GM19438 (cell line): Measurements from ENCODE around the gene TPP2.
A peak's percentile ranks its signal among the peaks of the same experiment; 100 is the strongest.

Experiments used
- ATAC-seq: cut with Tn5 transposase; IDR thresholded peaks from one replicate; pipeline ENCODE4 v1.9.1; 2021; ENCODE audit warnings: low read depth; ENCODE audit not compliant: unreplicated experiment

TPP2 gene

GRCh38 chr13:102593466-102593865 lies 3.3 kb upstream of the TPP2 start:
- no peak for ATAC-seq

DNA sequence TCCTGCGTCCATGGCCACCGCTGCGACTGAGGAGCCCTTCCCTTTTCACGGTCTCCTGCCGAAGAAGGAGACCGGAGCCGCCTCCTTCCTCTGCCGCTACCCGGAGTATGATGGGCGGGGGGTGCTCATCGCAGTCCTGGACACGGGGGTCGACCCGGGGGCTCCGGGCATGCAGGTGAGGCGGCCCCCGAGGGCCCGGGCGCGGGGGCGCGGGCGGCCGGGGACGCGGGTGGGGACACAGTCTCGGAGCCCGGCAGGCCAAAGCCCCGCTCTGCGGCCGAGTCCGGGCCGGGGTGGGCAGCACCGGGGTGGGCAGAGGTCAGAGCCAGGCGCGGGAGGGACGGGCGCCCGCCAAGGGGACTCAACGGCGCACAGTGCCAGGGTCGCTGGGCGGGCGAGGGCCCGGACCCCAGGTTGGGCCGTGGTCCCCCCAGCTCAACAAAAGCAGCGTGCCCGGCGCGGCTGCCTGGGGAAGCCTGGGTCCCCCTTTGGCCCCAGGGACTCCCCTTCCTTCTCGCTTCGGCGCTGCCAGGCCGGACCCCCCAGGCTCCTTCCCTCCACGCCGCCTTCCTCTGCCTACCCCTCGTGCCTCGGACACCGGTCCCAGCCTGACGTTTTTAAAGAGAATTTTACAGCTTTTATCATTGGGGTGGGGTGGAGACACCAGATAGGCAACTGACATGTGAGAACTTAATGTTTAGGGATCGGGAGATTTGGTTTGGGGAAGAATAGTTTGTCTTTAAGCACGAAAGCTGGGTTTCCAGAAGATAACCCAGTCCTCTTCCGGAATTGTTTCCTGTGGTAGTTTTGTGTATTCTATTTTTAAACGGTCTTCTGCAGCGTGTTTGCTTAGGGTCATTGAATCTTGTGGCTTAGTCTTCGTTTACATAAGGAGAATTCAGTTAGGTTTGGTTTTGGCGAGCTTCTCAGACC lies 509 bp downstream of the TPP2 start:
- ATAC-seq, result peak; percentile 34

GRCh38 chr13:102598061-102598460 lies 1.3 kb downstream of the TPP2 start:
- ATAC-seq, result no peak

DNA sequence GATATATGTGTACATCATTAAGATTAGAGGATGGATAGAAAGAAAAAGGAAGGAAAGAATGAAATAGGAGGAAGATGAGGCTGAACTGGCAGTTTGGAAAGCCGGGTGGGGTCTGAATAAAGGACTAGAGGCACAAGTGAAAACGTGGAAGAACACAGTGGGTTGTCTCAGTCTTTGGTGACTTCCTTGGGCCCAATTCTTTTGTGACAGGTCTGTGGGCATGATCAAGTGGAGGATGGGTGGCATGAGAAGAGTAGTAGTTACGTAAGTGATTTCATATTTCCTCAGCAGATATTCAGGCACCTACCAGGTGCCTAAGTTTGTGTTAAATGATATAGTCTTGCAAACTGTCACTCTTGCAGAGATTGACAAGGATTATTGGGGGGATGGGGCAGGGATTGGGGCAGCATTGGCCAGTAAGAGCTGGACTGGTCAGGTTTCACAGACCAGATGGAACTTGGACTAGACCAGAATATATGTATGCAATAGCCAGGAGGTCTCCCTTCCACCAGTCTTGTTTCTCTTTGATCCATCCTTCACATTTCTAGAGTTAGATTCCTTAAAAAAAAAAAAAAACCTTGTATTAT lies 2.7 kb downstream of the TPP2 start:
- no peak for ATAC-seq

DNA sequence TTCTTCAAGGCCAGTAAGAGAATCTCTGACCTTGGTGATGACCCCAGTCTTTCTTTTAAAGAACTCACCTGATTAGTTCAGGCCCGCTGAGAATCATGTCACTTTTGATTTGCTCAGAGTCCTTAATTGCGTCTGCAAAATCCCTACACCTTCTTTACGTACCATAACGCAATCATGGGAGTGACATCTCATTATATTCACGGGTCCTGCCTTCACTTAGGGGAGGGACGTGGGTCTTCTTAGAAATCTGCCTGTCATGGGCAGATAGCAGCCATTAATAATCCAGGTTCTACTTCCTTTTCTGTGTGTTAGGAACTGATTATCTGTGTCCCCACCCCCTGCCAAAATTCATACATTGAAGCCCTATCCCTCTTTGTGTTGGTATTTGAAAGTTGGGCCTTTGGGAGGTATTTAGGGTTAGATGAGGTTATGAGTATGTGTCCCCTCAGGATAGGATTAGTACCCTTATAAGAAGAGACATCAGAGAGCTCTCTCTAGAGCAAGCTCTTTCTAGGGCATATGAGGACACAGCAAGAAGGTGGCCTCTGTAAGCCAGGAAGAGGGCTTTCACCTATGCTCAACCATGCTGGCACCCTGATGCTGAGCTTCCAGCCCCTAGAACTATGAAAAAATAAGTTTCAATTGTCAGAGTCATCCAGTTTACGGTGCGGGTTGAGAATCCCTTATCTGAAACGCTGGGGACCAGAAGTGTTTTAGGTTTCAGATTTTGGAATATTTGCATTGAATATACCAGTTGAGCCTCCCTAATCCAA lies 9.9 kb downstream of the TPP2 start:
- no peak for ATAC-seq

- ATAC-seq, result no peak
Measured at GRCh38 chr13:102608974-102609373, 12.2 kb downstream of the TPP2 start.

DNA sequence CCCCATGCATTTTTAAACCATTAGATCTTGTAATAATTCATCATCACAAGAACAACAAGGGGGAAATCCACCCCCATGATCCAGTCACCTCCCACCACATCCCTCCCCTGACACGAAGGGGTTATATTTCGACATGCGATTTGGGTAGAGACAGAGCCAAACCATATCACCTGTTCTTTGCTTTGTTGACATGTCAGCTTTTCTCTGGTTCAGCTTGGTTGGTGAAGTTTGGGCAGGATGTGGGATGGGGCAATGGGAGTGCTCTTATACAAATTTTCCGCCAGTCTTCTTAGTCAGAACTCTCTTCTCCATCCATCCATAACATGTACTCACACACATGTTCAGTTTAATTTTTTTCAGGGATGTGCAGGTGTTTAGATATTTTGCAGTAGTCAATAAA lies 12.9 kb downstream of the TPP2 start:
- ATAC-seq, result no peak

GRCh38 chr13:102610296-102610895 lies 13.6 kb downstream of the TPP2 start:
- ATAC-seq, result no peak

DNA sequence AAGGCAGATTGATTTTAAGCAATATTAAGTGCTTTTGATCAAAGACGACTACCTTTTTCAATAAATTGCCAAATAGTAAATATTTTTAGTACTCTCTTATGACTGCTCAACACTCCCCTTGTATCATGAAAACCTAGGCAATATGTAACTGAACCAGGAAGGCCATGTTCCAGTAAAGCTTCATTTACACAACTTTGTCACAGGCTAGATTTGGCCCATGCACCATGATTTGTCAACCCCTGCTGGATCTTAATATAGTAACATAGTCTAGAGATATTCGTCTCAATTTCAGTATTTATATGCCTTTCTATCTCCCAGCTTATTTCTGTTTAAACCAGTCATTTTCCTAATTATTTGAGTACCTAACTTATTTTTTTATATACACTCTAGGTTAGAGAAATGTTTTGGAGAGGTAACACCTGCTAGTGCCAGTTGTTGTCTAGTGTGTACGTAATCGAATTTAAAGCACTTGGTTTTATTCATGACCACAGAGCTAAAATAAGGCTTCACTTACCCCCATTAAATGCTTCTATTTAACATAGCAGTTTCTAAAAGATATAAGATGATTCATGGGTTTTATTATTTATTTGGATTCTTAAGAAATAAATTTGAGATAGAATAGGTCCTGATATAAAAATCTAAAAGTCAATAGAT lies 21.0 kb downstream of the TPP2 start:
- no peak for ATAC-seq

DNA sequence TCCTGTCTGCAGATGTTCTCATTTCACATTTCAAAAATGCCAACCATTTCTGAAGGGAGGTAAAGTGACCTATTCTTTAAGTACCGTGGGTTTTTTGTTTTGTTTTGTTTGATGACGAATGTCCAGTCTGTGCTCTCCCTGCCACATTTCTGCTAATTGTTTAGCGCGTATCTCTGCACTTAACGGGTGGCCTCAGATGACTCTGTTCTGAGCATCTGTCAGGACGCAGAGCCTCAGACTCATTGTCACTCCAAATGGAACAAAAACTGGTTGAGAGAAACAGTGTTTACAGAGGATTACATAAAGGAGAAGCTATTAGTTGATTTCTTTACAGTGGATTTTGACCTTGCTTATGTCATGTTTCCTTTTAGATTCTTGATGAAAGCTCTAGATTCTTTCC lies 23.7 kb downstream of the TPP2 start:
- ATAC-seq, result no peak

GRCh38 chr13:102626928-102627327 lies 30.1 kb downstream of the TPP2 start:
- ATAC-seq, result no peak

GRCh38 chr13:102628559-102628958 lies 31.8 kb downstream of the TPP2 start:
- ATAC-seq, result no peak

DNA sequence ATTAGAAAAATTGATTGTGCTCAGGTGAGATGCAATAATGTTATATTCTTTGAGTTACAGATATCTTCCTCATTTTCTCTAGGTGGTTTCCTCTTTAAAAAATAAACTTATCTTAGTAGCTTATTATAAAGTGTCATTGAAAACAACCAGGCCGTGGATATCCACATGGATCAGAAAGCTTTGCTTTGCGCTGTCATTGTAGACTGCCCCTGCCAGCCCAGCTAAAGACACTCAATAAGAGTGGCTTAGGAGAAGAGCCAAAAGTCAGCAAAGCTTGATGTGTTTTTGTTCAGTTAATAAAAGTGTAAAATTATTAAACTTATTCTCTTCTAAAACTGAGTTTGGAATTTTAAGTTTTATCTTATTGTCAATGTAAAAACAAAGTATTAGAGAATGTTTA lies 34.4 kb downstream of the TPP2 start:
- no peak for ATAC-seq

DNA sequence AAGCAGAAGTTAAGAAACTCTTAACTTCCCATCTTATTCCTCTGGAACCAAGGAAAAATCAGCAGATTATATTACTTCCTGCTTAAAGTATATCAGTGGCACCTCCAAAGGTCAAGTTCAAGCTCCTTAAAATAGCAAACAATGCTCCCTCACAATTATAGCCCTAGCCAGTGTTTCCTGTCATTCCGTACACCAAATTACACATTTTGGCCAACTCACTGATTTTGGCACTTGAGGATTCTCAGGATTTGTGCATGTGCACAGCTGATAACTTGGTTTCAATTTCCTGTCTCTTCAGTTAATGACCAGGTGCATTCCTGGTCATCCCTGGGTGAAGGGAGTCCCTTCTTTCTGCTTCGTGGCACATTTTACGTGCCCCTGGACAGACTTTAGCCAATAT lies 42.0 kb downstream of the TPP2 start:
- ATAC-seq, result no peak

- ATAC-seq, result no peak
Measured at GRCh38 chr13:102642029-102642428, 45.2 kb downstream of the TPP2 start.

DNA sequence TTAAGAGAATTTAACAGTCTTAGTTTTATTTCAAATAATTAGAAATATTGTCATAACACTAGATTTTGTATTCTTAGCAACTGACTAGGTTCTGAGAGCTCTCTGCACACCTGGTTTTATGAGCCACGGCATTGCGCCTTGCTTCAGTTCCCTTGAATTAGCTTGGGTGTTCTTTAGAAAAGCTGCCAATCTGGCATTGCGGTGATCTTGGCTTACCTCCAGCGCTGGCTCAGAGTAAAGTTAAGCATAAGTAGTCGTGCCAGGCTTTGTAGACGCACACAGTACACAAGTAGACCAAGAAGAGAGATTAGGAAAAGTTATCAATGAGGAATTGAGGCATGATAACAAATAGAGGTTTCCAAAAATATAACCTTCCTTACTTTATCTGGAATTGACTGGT lies 45.7 kb downstream of the TPP2 start:
- no peak for ATAC-seq

DNA sequence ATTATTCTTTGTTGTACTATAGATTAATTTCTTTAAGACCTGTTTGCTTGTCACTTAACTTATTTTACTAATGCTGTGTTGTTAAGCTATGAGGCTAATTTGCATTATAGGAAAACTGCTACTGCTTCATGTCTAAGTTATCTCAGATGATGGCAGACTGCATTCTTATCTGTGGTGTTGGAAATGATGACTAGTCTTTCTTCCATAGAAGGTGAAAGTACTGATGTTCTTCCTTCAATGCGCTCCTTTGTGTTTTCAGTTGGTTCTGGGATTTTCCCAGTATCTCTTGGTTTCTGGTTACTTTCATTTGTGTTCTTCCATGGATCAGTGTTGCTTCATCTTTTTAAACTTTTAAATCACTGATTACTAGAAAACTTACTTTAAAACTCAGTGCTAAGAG lies 46.9 kb downstream of the TPP2 start:
- no peak for ATAC-seq

- no peak for ATAC-seq
Measured at GRCh38 chr13:102645701-102646100, 48.9 kb downstream of the TPP2 start.

DNA sequence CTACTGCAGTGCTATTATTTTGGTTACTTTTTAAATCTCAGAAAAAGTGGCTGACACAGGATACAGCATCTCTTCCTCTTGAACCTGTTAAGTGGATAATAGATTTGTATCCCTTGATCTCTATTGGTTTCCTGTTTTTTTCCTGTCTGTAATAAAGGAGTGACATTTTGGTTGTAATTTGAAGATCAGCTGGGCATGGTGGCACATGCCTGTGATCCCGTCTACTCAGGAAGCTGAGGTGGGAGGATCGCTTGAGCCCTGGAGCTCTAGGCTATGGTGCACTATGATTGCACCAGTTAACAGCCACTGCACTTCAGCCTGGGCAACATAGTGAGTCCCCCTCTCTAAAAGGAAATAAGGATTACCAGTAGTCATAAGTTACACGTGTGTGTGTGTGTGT lies 51.3 kb downstream of the TPP2 start:
- no peak for ATAC-seq

DNA sequence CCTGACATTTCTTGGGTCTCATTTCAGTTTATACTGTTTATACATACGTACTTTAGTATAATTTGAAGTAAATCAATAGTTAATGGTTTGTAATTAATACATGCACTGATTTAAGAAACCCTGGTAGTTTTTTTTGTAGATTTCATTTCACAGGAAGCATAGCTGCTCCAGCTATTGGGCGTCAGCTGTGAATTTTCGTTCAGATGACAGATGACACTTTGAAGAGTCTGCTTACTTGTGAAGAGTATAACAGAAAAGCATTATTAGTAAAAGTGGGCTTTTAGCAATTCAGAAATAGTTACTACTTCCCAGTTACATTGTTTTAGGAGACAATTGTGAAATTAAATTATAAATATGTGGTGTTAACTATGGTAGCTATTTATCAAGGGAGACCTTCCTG lies 53.7 kb downstream of the TPP2 start:
- no peak for ATAC-seq

DNA sequence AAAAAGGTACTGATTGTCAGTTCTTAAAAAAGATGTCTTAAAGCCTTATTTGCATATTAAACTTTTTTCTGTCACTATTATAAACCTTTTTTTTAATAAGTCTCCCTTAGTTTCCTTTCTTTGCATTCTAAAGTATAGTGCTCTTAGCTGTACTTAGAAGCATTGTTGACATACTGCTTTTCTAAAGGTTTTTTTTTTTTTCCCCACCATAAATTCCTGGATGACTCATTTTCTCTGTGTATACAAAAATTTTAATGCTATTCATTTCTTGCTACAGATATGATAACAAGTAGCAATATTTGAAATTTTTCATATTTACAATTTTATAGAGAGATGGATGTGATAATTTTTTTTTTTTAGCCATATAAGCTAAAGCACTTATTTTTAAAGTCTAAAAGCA lies 54.6 kb downstream of the TPP2 start:
- ATAC-seq, result no peak
